Smooth muscle cell (in vitro differentiated cells): ENCODE results near the gene ASPSCR1. TPM values are rescaled to one million over a fixed set of nuclear protein-coding genes. Genes with fewer than 3 reads are reported as not detected.

Experiments used
- DNase-seq: peaks from one replicate; lab custom pipeline; 2025; ENCODE audit not compliant: unreplicated experiment; lab: John Stamatoyannopoulos, UW
- H2AFZ ChIP-seq: fragments of 200-600 bp; sonication (generic); 2 replicates; pipeline ENCODE4 v1.6.0; 2016; ENCODE audit warnings: antibody characterized with exemption, low read depth, mild to moderate bottlenecking
- H3F3A ChIP-seq: fragments of 200-600 bp; sonication (generic); 2 replicates; pipeline ENCODE4 v1.6.0; 2017; ENCODE audit warnings: antibody characterized with exemption, low read depth
- H3K27ac ChIP-seq: fragments of 200-600 bp; sonication (generic); 2 replicates; pipeline ENCODE4 v1.5.1; 2016; ENCODE audit warnings: low read depth, mild to moderate bottlenecking
- H3K27me3 ChIP-seq: fragments of 200-600 bp; sonication (generic); 2 replicates; pipeline ENCODE4 v1.6.1; 2016; ENCODE audit warnings: low read depth, mild to moderate bottlenecking
- H3K36me3 ChIP-seq: fragments of 200-600 bp; sonication (generic); 2 replicates; pipeline ENCODE4 v1.5.1; 2016; ENCODE audit warnings: low read depth
- H3K4me1 ChIP-seq: fragments of 200-600 bp; sonication (generic); 2 replicates; pipeline ENCODE4 v1.5.1; 2016; ENCODE audit warnings: low read depth
- H3K4me2 ChIP-seq: fragments of 200-600 bp; sonication (generic); 2 replicates; pipeline ENCODE4 v1.6.0; 2016; ENCODE audit warnings: mild to moderate bottlenecking
- H3K4me3 ChIP-seq: fragments of 200-600 bp; sonication (generic); 2 replicates; pipeline ENCODE4 v1.5.1; 2016; ENCODE audit warnings: mild to moderate bottlenecking
- H3K79me2 ChIP-seq: fragments of 200-600 bp; sonication (generic); 2 replicates; pipeline ENCODE4 v1.6.0; 2016; ENCODE audit warnings: low read depth, mild to moderate bottlenecking
- H3K9ac ChIP-seq: fragments of 200-600 bp; sonication (generic); 2 replicates; pipeline ENCODE4 v1.6.0; 2016; ENCODE audit warnings: low read depth
- H3K9me3 ChIP-seq: fragments of 200-600 bp; sonication (generic); replicated peaks from 2 replicates; pipeline ENCODE4 v1.5.1; 2016; ENCODE audit warnings: low read depth
- H4K20me1 ChIP-seq: fragments of 200-600 bp; sonication (generic); 2 replicates; pipeline ENCODE4 v1.6.0; 2016; ENCODE audit warnings: low read depth
- CTCF ChIP-seq: fragments of 200-600 bp; sonication (generic); IDR thresholded peaks from 2 replicates; pipeline ENCODE4 v1.5.1; 2017; ENCODE audit warnings: borderline replicate concordance, mild to moderate bottlenecking, antibody characterized with exemption; ENCODE audit not compliant: insufficient read depth, poor library complexity, severe bottlenecking
- WGBS: methylation state at CpG from one replicate; pipeline ENCODE4 v1.1.7; 2016; ENCODE audit warnings: low lambda C conversion rate; 5-methylcytosine and 5-hydroxymethylcytosine counted together
- polyA plus RNA-seq: library from polyadenylated mRNA; unstranded; fragments of >200 nt; fragmentation: Nextera tagmentation; extraction: Ambion mirVana; gene quantifications from 2 replicates; pipeline ENCODE4 v1.2.1, GENCODE V29; 2016
- total RNA-seq: library from RNA; depleted of rRNA; stranded (reverse); fragments of >200 nt; gene quantifications from 2 replicates; pipeline ENCODE4 v1.2.3, GENCODE V29; 2014

Gene ASPSCR1
- total and polyA plus RNA-seq, 2 experiments from 2014 or later = 28.4 to 44.0 TPM

- Histone ChIP-seq H4K20me1 (no peaks in the 10 kb centered on the region), H3K9me3 (no peaks in the 10 kb centered on the region), H3K4me2 (peak overlapping the region; percentile 85), H3F3A (peaks cover 7% of the 10 kb centered on the region), H3K9ac (no peak overlapping the region), H3K79me2 (no peaks in the 10 kb centered on the region), H3K4me3 (peak overlapping the region; percentile 50), H3K27me3 (peaks cover 30% of the 10 kb centered on the region), H3K4me1 (no peaks in the 10 kb centered on the region), H3K36me3 (no peaks in the 10 kb centered on the region), H2AFZ (peak overlapping the region; percentile 31), H3K27ac (no peak overlapping the region)
- WGBS = 5% methylated on average over 65 of the region's 98 CpGs
- DNase-seq = no peak
- no peak for TF ChIP-seq CTCF
Measured at GRCh38 chr17:81960130-81960958, 17.1 kb upstream of the ASPSCR1 start.

- peak; percentile 4 for TF ChIP-seq CTCF
- Histone ChIP-seq H3K79me2 (no peaks in the 10 kb centered on the region), H3F3A (peaks cover 11% of the 10 kb centered on the region), H3K9me3 (no peaks in the 10 kb centered on the region), H3K9ac (no peak within 1 kb of the TSS), H3K4me3 (peak within 1 kb of the TSS; percentile 50), H3K27ac (no peak within 1 kb of the TSS), H3K36me3 (no peaks in the 10 kb centered on the region), H3K27me3 (peaks cover 30% of the 10 kb centered on the region), H4K20me1 (no peaks in the 10 kb centered on the region), H2AFZ (peak within 1 kb of the TSS; percentile 31), H3K4me1 (no peaks in the 10 kb centered on the region), H3K4me2 (peak within 1 kb of the TSS; percentile 85)
- no peak for DNase-seq
- WGBS = 1% methylated on average over 40 of the region's 65 CpGs
Measured at GRCh38 chr17:81961087-81961511, 16.3 kb upstream of the ASPSCR1 start, which contains the start of gene NOTUM. Gene NOTUM (minus strand): TSS chr17:81961187. CDS start chr17:81960909, 278 bp downstream.

GRCh38 chr17:81961521-81962498 lies 15.6 kb upstream of the ASPSCR1 start:
- Histone ChIP-seq H3K9me3 (no peaks in the 10 kb centered on the region), H3K4me2 (no peak overlapping the region), H3K27ac (no peak overlapping the region), H3K79me2 (no peaks in the 10 kb centered on the region), H3K27me3 (peaks cover 30% of the 10 kb centered on the region), H3K9ac (no peak overlapping the region), H3K4me1 (peaks cover 1% of the 10 kb centered on the region), H3K4me3 (no peak overlapping the region), H2AFZ (no peak overlapping the region), H3F3A (peaks cover 11% of the 10 kb centered on the region), H3K36me3 (no peaks in the 10 kb centered on the region), H4K20me1 (no peaks in the 10 kb centered on the region)
- no peak for TF ChIP-seq CTCF
- DNase-seq = no peak
- WGBS = 30% methylated on average over 61 of the region's 82 CpGs
